Loucy (cell line): ENCODE results near the gene ZNF74.

Experiments used
- H2AFZ ChIP-seq: fragments of 200-600 bp; sonication (generic); 2 replicates; pipeline ENCODE4 v1.6.0; 2016; ENCODE audit warnings: antibody characterized with exemption, mild to moderate bottlenecking, low read length, moderate library complexity
- H3F3A ChIP-seq: fragments of 200-600 bp; 2 replicates; pipeline ENCODE4 v1.6.0; 2016; ENCODE audit warnings: antibody characterized with exemption, low read depth, mild to moderate bottlenecking
- H3K27me3 ChIP-seq: fragments of 200-600 bp; sonication (generic); 2 replicates; pipeline ENCODE4 v1.6.1; 2014; ENCODE audit warnings: low read length, mild to moderate bottlenecking; ENCODE audit not compliant: insufficient read depth, poor library complexity, severe bottlenecking
- H3K36me3 ChIP-seq: fragments of 200-600 bp; sonication (generic); 2 replicates; pipeline ENCODE4 v1.6.1; 2016; ENCODE audit warnings: low read length; ENCODE audit not compliant: insufficient read depth
- H3K4me1 ChIP-seq: fragments of 200-600 bp; sonication (generic); 2 replicates; pipeline ENCODE4 v1.5.1; 2014; ENCODE audit warnings: low read length, mild to moderate bottlenecking; ENCODE audit not compliant: insufficient read depth, poor library complexity, severe bottlenecking
- H3K4me2 ChIP-seq: fragments of 200-600 bp; sonication (generic); 2 replicates; pipeline ENCODE4 v1.6.0; 2014; ENCODE audit warnings: antibody characterized with exemption, low read length, low read depth, mild to moderate bottlenecking; ENCODE audit not compliant: poor library complexity, severe bottlenecking
- H3K4me3 ChIP-seq: fragments of 200-600 bp; sonication (generic); 2 replicates; pipeline ENCODE4 v1.5.1; 2014; ENCODE audit warnings: low read length, mild to moderate bottlenecking, mixed read lengths; ENCODE audit not compliant: poor library complexity, severe bottlenecking
- H3K79me2 ChIP-seq: fragments of 200-600 bp; sonication (generic); 2 replicates; pipeline ENCODE4 v1.6.1; 2014; ENCODE audit warnings: low read length; ENCODE audit not compliant: insufficient read depth
- H3K9ac ChIP-seq: fragments of 200-600 bp; sonication (generic); 2 replicates; pipeline ENCODE4 v1.6.0; 2014; ENCODE audit warnings: mild to moderate bottlenecking, low read depth, low read length, moderate library complexity; ENCODE audit not compliant: poor library complexity, severe bottlenecking
- H3K9me2 ChIP-seq: fragments of 200-600 bp; sonication (generic); replicated peaks from 2 replicates; pipeline ENCODE4 v1.6.1; 2016; ENCODE audit warnings: low read depth, low read length, mixed read lengths
- H3K9me3 ChIP-seq: fragments of 200-600 bp; sonication (generic); 2 replicates; pipeline ENCODE4 v1.6.1; 2014; ENCODE audit warnings: mild to moderate bottlenecking, antibody characterized with exemption, low read length, low read depth; ENCODE audit not compliant: insufficient read depth
- H4K20me1 ChIP-seq: fragments of 200-600 bp; sonication (generic); 2 replicates; pipeline ENCODE4 v1.6.0; 2014; ENCODE audit warnings: antibody characterized with exemption, low read length, mild to moderate bottlenecking; ENCODE audit not compliant: insufficient read depth, poor library complexity, severe bottlenecking
- CTCF ChIP-seq: fragments of 200-600 bp; sonication (generic); conservative IDR thresholded peaks from 2 replicates; pipeline ENCODE4 v1.5.1; 2014; ENCODE audit warnings: mild to moderate bottlenecking, antibody characterized with exemption, low read length
- EZH2phosphoT487 ChIP-seq: fragments of 200-600 bp; IDR thresholded peaks from 2 replicates; pipeline ENCODE4 v1.6.1; 2018; ENCODE audit warnings: antibody characterized with exemption, mild to moderate bottlenecking, moderate library complexity, borderline replicate concordance

Gene ZNF74

GRCh38 chr22:20397498-20397897 is 3.5 kb downstream of the ZNF74 start:
- peaks cover 7% of the 10 kb centered on the region for H4K20me1 ChIP-seq
- H3K4me1 ChIP-seq = peaks cover 34% of the 10 kb centered on the region

GRCh38 chr22:20398420-20398819 is 4.5 kb downstream of the ZNF74 start:
- Histone ChIP-seq H3F3A (0 out of 2 replicates have a peak, but pooled peaks cover 4% of the 10 kb centered on the region), H3K27me3 (no peaks in the 10 kb centered on the region), H4K20me1 (peaks cover 7% of the 10 kb centered on the region), H3K4me3 (peak overlapping the region; percentile 23), H3K9me3 (no peaks in the 10 kb centered on the region), H3K79me2 (peaks cover 65% of the 10 kb centered on the region), H3K4me2 (peak overlapping the region; percentile 52), H3K36me3 (peaks cover 3% of the 10 kb centered on the region; the same call in 1 of the 2 replicates), H3K9me2 (no peaks in the 10 kb centered on the region), H3K9ac (no peak overlapping the region), H2AFZ (no peak overlapping the region), H3K4me1 (peaks cover 39% of the 10 kb centered on the region)
- TF ChIP-seq CTCF = no peak
- no peak for TF ChIP-seq EZH2phosphoT487

More at GRCh38 chr22:20397498-20397897, 3.5 kb downstream of the ZNF74 start:
- TF ChIP-seq CTCF (no peak), EZH2phosphoT487 (no peak)
- H3F3A ChIP-seq = 0 out of 2 replicates have a peak, but pooled peaks cover 4% of the 10 kb centered on the region
- H3K4me2 ChIP-seq = peak overlapping the region; percentile 80
- no peaks in the 10 kb centered on the region for H3K27me3 ChIP-seq
- H3K4me3 ChIP-seq = no peak overlapping the region
- peaks cover 65% of the 10 kb centered on the region for H3K79me2 ChIP-seq
- peaks cover 3% of the 10 kb centered on the region; the same call in 1 of the 2 replicates for H3K36me3 ChIP-seq
- H2AFZ ChIP-seq = no peak overlapping the region
- no peak overlapping the region for H3K9ac ChIP-seq
- H3K9me3 ChIP-seq = no peaks in the 10 kb centered on the region
- H3K9me2 ChIP-seq = no peaks in the 10 kb centered on the region

GRCh38 chr22:20399866-20400605 is 6.1 kb downstream of the ZNF74 start:
- TF ChIP-seq CTCF = no peak
- no peak for TF ChIP-seq EZH2phosphoT487
- Histone ChIP-seq H3K9ac (no peak overlapping the region), H3K9me3 (no peaks in the 10 kb centered on the region), H3K27me3 (no peaks in the 10 kb centered on the region), H3K79me2 (peaks cover 55% of the 10 kb centered on the region), H4K20me1 (peaks cover 3% of the 10 kb centered on the region), H3F3A (0 out of 2 replicates have a peak, but pooled peaks cover 4% of the 10 kb centered on the region), H3K4me3 (no peak overlapping the region), H3K4me2 (peak overlapping the region; percentile 52), H3K36me3 (peaks cover 6% of the 10 kb centered on the region; the same call in 1 of the 2 replicates), H3K4me1 (peaks cover 35% of the 10 kb centered on the region), H3K9me2 (no peaks in the 10 kb centered on the region), H2AFZ (no peak overlapping the region)
